ENCODE measurements around the gene NAA20.

Gene NAA20

GRCh38 chr20:20078041-20078440 is 60.9 kb downstream of the NAA20 start:
- DNase-seq, result no peak

DNA sequence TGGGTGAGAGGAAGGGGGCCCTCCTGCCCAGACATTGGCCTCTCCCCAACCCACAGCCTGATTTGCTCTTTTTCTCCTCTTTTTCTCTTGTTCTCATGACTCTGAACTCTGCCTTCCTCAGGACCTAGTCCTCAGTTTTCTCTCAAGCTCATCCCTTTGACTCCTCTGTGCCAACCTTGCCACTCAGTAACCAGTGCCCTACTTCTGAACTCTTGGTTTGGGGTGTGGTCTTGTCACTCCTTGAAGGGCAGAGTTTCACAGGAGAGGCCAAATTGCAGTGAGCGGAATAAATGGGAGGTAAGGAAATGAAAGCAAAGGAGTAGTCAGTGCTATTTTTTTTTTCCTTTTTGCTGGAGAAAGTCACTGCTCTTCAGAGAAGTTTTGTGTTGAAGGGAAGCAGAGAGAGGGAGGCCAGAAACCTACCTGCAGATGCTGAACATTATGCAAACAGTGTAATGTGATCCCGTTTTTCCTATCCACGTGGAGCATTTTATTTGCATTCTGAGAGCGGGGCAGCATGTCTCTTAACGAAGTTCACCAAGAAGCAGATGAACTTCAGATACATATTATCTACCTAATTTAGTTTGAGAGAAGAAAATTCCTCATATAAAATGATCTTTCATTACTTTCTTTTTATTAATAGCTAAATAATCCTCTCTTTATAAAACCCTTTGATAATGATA is 62.1 kb downstream of the NAA20 start:
- no peak for DNase-seq
